Tibial artery (tissue), 4 donors: Measurements from ENCODE around the gene GLP1R.

ENCODE experiments used
- DNase-seq, 2 donors: peaks; one replicate each; pipeline ENCODE4 v3.0.0-alpha.2; 2019
- H3K27ac ChIP-seq, 2 donors: fragments of 200-600 bp; sonication (generic) in 1 of 2; 1 replicate in 1 of 2; 2 replicates in 1 of 2; pipeline ENCODE4 v1.5.1; 2018 to 2019; ENCODE audit warnings: mild to moderate bottlenecking in 1 of 2
- H3K27me3 ChIP-seq, 2 donors: fragments of 200-600 bp; sonication (generic) in 1 of 2; one replicate each; pipeline versions ENCODE4 v1.5.1 to v1.6.0; 2016 to 2019
- H3K36me3 ChIP-seq, 3 donors: fragments of 200-600 bp; sonication (generic) in 2 of 3; one replicate each; pipeline ENCODE4 v1.5.1; 2016 to 2019; ENCODE audit warnings: mild to moderate bottlenecking in 2 of 3
- H3K4me1 ChIP-seq, 4 donors: fragments of 200-600 bp; sonication (generic) in 2 of 4; 1 replicate in 3 of 4; 2 replicates in 1 of 4; pipeline ENCODE4 v1.5.1; 2016 to 2019
- H3K4me3 ChIP-seq, 2 donors: fragments of 200-600 bp; sonication (generic) in 1 of 2; 1 replicate in 1 of 2; 2 replicates in 1 of 2; pipeline ENCODE4 v1.5.1; 2018 to 2019; ENCODE audit warnings: mild to moderate bottlenecking in 2 of 2
- H3K9me3 ChIP-seq, 3 donors: fragments of 200-600 bp; sonication (generic) in 1 of 3; one replicate each; pipeline ENCODE4 v1.5.1; 2016 to 2019
- intact Hi-C: fragments of 100-400 bp; cut with DNase I; formaldehyde crosslinking; loops from one replicate; pipeline ENCODE4 v1.15.0; 2023; ENCODE audit warnings: low total_unique reads
- TF ChIP-seq, protein P1 (sequence below), 2 experiments: fragments of 200-600 bp in 1 of 2; fragments of 450-650 bp in 1 of 2; IDR thresholded peaks; one replicate each; pipeline ENCODE4 v1.5.1; 2017 to 2019; ENCODE audit warnings: antibody characterized with exemption in 2 of 2, mild to moderate bottlenecking in 1 of 2, moderate library complexity in 1 of 2

The GLP1R gene

GRCh38 chr6:39007575-39007974, 41.0 kb upstream of the GLP1R start:
- Histone ChIP-seq H3K4me1 (no peaks in the 10 kb centered on the region), H3K27me3 (no peaks in the 10 kb centered on the region), H3K9me3 (no peaks in the 10 kb centered on the region), H3K27ac (no peak overlapping the region), H3K36me3 (no peaks in the 10 kb centered on the region), H3K4me3 (no peak overlapping the region)
- no peak for DNase-seq
- intact Hi-C loops: no loop called here
- TF ChIP-seq, protein P1, sequence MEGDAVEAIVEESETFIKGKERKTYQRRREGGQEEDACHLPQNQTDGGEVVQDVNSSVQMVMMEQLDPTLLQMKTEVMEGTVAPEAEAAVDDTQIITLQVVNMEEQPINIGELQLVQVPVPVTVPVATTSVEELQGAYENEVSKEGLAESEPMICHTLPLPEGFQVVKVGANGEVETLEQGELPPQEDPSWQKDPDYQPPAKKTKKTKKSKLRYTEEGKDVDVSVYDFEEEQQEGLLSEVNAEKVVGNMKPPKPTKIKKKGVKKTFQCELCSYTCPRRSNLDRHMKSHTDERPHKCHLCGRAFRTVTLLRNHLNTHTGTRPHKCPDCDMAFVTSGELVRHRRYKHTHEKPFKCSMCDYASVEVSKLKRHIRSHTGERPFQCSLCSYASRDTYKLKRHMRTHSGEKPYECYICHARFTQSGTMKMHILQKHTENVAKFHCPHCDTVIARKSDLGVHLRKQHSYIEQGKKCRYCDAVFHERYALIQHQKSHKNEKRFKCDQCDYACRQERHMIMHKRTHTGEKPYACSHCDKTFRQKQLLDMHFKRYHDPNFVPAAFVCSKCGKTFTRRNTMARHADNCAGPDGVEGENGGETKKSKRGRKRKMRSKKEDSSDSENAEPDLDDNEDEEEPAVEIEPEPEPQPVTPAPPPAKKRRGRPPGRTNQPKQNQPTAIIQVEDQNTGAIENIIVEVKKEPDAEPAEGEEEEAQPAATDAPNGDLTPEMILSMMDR (IDR thresholded peaks at IDR 0.05): no peak

DNA sequence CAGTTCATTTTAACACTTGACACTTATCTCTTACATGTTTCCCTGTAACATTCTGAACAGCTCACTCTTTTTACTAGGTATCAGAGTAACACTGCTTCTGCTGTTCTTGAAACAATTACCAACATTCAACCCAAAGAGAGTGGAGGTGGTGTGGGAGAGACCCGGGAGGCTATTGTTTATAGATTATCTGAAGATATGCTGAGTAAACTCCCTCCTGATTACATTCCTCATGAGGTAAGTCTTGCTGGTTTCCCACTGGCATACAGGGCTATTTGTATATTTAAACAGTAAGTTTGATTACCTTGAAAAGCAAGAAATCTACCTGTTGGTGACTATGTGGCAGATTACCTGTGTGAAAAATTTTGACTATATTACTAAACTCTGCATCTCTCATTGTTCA, 39.8 kb upstream of the GLP1R start:
- Histone ChIP-seq H3K27me3 (no peaks in the 10 kb centered on the region), H3K4me3 (no peak overlapping the region), H3K36me3 (no peaks in the 10 kb centered on the region), H3K4me1 (no peaks in the 10 kb centered on the region), H3K9me3 (no peaks in the 10 kb centered on the region), H3K27ac (no peak overlapping the region)
- no peak for DNase-seq
- intact Hi-C loops: no loop called here
- TF ChIP-seq, protein P1 (IDR thresholded peaks at IDR 0.05): no peak

DNA sequence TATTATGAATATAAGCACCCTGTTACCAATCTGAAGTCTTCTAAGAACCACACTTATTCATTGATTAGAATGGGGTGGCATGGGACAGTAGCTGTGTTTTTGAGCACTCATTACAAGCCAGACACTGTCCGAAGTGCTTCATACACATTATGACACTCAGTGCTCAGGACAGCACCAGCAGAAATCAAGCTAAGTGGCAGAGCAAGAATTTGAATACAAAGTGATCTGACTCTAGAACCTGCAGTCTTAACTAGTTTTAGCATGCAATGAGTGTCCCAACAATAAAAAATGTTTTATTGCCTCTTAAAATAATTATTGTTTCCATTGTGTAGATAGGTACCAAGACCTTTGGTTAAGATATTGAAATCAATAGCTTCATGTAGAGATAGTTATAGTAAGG, 39.1 kb upstream of the GLP1R start:
- intact Hi-C loops: no loop called here
- no peaks in the 10 kb centered on the region for H3K4me1 ChIP-seq
- H3K27me3 ChIP-seq: peaks cover 0 to 3% of the 10 kb centered on the region in 2 donors
- no peak overlapping the region for H3K4me3 ChIP-seq
- no peak overlapping the region for H3K27ac ChIP-seq
- no peak for DNase-seq
- H3K36me3 ChIP-seq: no peaks in the 10 kb centered on the region
- H3K9me3 ChIP-seq: no peaks in the 10 kb centered on the region
- TF ChIP-seq, protein P1 (IDR thresholded peaks at IDR 0.05): no peak

- Histone ChIP-seq H3K27ac (no peak overlapping the region), H3K27me3 (peaks cover 0 to 3% of the 10 kb centered on the region in 2 donors), H3K36me3 (no peaks in the 10 kb centered on the region), H3K9me3 (no peaks in the 10 kb centered on the region), H3K4me3 (no peak overlapping the region), H3K4me1 (no peaks in the 10 kb centered on the region)
- no peak for DNase-seq
- intact Hi-C loops: no loop called here
- TF ChIP-seq, protein P1 (IDR thresholded peaks at IDR 0.05): no peak
These were observed 31.6 kb upstream of the GLP1R start for GRCh38 chr6:39016839-39017546.

DNA sequence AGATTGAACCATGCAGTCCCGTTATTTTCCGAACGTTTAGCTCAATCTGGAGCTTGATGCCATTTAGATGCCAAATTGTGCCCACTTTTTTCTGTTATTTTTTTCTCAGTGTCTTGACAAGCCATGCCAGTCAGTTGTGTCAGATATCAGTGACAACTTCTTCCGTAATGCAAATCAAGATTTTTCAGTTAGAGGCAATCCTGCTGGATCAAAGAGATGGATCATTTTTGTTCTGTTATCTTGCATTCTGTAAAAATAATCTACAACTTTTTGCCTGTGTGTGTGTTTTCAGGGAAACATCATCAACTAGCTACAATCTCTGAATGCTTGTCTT, 31.1 kb upstream of the GLP1R start:
- no peaks in the 10 kb centered on the region for H3K9me3 ChIP-seq
- H3K4me1 ChIP-seq: no peaks in the 10 kb centered on the region
- no peak overlapping the region for H3K4me3 ChIP-seq
- intact Hi-C loops: no loop called here
- H3K36me3 ChIP-seq: no peaks in the 10 kb centered on the region
- DNase-seq: no peak
- H3K27ac ChIP-seq: no peak overlapping the region
- TF ChIP-seq, protein P1 (IDR thresholded peaks at IDR 0.05): no peak
- peaks cover 0 to 3% of the 10 kb centered on the region in 2 donors for H3K27me3 ChIP-seq

GRCh38 chr6:39018103-39018502, 30.5 kb upstream of the GLP1R start:
- H3K27ac ChIP-seq: no peak overlapping the region

More at GRCh38 chr6:39018103-39018502, 30.5 kb upstream of the GLP1R start:
- no peak overlapping the region for H3K4me3 ChIP-seq
- H3K27me3 ChIP-seq: peaks cover 0 to 3% of the 10 kb centered on the region in 2 donors
- no peaks in the 10 kb centered on the region for H3K4me1 ChIP-seq
- intact Hi-C loops: no loop called here
- DNase-seq: no peak
- TF ChIP-seq, protein P1 (IDR thresholded peaks at IDR 0.05): no peak
- H3K9me3 ChIP-seq: no peaks in the 10 kb centered on the region
- no peaks in the 10 kb centered on the region for H3K36me3 ChIP-seq
